ENCODE data around the gene POMGNT1.

POMGNT1 gene

GRCh38 chr1:46153228-46153627 lies 45.0 kb downstream of the POMGNT1 start:
- Histone ChIP-seq H3K36me3 (ENCODE audit: control insufficient read depth, insufficient read depth, low read length) (no peaks in the 10 kb centered on the region), H3K4me1 (ENCODE audit: control insufficient read depth, insufficient read depth, low read length, poor library complexity, severe bottlenecking) (peaks cover 5% of the 10 kb centered on the region), H3K4me3 (ENCODE audit: extremely low read depth, insufficient read depth, low read length, poor library complexity, severe bottlenecking) (no peak overlapping the region), H3K27ac (ENCODE audit: low read depth, low read length, severe bottlenecking) (no peak overlapping the region), H3K9me3 (ENCODE audit: control insufficient read depth, low read length) (no peaks in the 10 kb centered on the region)
- 92 to 100% methylated on average over 1 of the region's 1 CpG for WGBS, 2 experiments (ENCODE audit: insufficient coverage in 2 of 2)

- no peaks in the 10 kb centered on the region for H3K9me3 ChIP-seq (ENCODE audit: control insufficient read depth, low read length)
- no peak overlapping the region for H3K4me3 ChIP-seq (ENCODE audit: extremely low read depth, insufficient read depth, low read length, poor library complexity, severe bottlenecking)
- H3K36me3 ChIP-seq (ENCODE audit: control insufficient read depth, insufficient read depth, low read length): no peaks in the 10 kb centered on the region
- peaks cover 5% of the 10 kb centered on the region for H3K4me1 ChIP-seq (ENCODE audit: control insufficient read depth, insufficient read depth, low read length, poor library complexity, severe bottlenecking)
- 86 to 100% methylated on average over 3 of the region's 3 CpGs for WGBS, 2 experiments (ENCODE audit: insufficient coverage in 2 of 2)
- no peak overlapping the region for H3K27ac ChIP-seq (ENCODE audit: low read depth, low read length, severe bottlenecking)
Measured at GRCh38 chr1:46152016-46152415, 46.2 kb downstream of the POMGNT1 start.

GRCh38 chr1:46150085-46150484 lies 48.1 kb downstream of the POMGNT1 start:
- Histone ChIP-seq H3K4me1 (ENCODE audit: control insufficient read depth, insufficient read depth, low read length, poor library complexity, severe bottlenecking) (peaks cover 5% of the 10 kb centered on the region), H3K27ac (ENCODE audit: low read depth, low read length, severe bottlenecking) (no peak overlapping the region), H3K4me3 (ENCODE audit: extremely low read depth, insufficient read depth, low read length, poor library complexity, severe bottlenecking) (no peak overlapping the region), H3K9me3 (ENCODE audit: control insufficient read depth, low read length) (no peaks in the 10 kb centered on the region), H3K36me3 (ENCODE audit: control insufficient read depth, insufficient read depth, low read length) (no peaks in the 10 kb centered on the region)
- no CpG with 5 or more reads among the region's 2 CpGs for WGBS, 2 experiments (ENCODE audit: insufficient coverage in 2 of 2)

- Histone ChIP-seq H3K36me3 (ENCODE audit: control insufficient read depth, insufficient read depth, low read length) (no peaks in the 10 kb centered on the region), H3K9me3 (ENCODE audit: control insufficient read depth, low read length) (no peaks in the 10 kb centered on the region), H3K4me1 (ENCODE audit: control insufficient read depth, insufficient read depth, low read length, poor library complexity, severe bottlenecking) (peaks cover 5% of the 10 kb centered on the region), H3K27ac (ENCODE audit: low read depth, low read length, severe bottlenecking) (no peak overlapping the region), H3K4me3 (ENCODE audit: extremely low read depth, insufficient read depth, low read length, poor library complexity, severe bottlenecking) (no peak overlapping the region)
- WGBS, 2 experiments (ENCODE audit: insufficient coverage in 2 of 2): 85 to 100% methylated on average over 2 of the region's 2 CpGs
Measured at GRCh38 chr1:46148318-46148717, 49.9 kb downstream of the POMGNT1 start.
